ENCODE data around the gene SLC66A1.

GRCh38 chr1:19349999-19350398 is 37.9 kb downstream of the SLC66A1 start:
- no peak for TF ChIP-seq CTCF (IDR thresholded peaks at IDR 0.05; ENCODE audit: low read length)
- TF ChIP-seq EZH2 (optimal IDR thresholded peaks at IDR 0.05; ENCODE audit: low read depth, low read length), result no peak
- TF ChIP-seq EZH2phosphoT487 (IDR thresholded peaks at IDR 0.05; ENCODE audit: low read length), result no peak

Measured in MM.1S (cell line).